Thyroid gland (tissue), 4 donors: ENCODE data around the gene GAL3ST2. TPM values are rescaled to one million over a fixed set of nuclear protein-coding genes. Genes with fewer than 3 reads are reported as not detected.
"Not testable (repeated sequence)": the region's sequence is repeated elsewhere in the genome, so short reads cannot be mapped to it uniquely, and the experiment has no call there.

ENCODE experiments used
- DNase-seq, 2 donors: peaks; one replicate each; pipeline ENCODE4 v3.0.0-alpha.2; 2019
- H3K27ac ChIP-seq, 3 donors: fragments of 200-600 bp; sonication (generic); 1 replicate in 2 of 3; 2 replicates in 1 of 3; pipeline ENCODE4 v1.5.1; 2016 to 2019; ENCODE audit warnings: mild to moderate bottlenecking in 1 of 3, moderate library complexity in 1 of 3
- H3K27me3 ChIP-seq: fragments of 200-600 bp; sonication (generic); one replicate; pipeline ENCODE4 v1.5.1; 2019
- H3K36me3 ChIP-seq, 2 donors: fragments of 200-600 bp; sonication (generic); one replicate each; pipeline ENCODE4 v1.5.1; 2016 to 2019
- H3K4me1 ChIP-seq, 2 donors: fragments of 200-600 bp; sonication (generic); one replicate each; pipeline ENCODE4 v1.5.1; 2017 to 2019
- H3K4me3 ChIP-seq, 3 donors: fragments of 200-600 bp; sonication (generic); replicated peaks in 1 of 3; 1 replicate in 2 of 3; 2 replicates in 1 of 3; pipeline ENCODE4 v1.5.1; 2016; ENCODE audit warnings: mild to moderate bottlenecking in 1 of 3
- H3K9me3 ChIP-seq: fragments of 200-600 bp; sonication (generic); one replicate; pipeline ENCODE4 v1.5.1; 2017
- POLR2A ChIP-seq, 2 donors: fragments of 450-650 bp; IDR thresholded peaks; one replicate each; pipeline ENCODE4 v1.6.1; 2017; ENCODE audit warnings: antibody characterized with exemption in 2 of 2, mild to moderate bottlenecking in 2 of 2, moderate library complexity in 1 of 2
- WGBS, 2 donors: methylation state at CpG; one replicate each; pipeline ENCODE4 v1.1.5; 2017; 5-methylcytosine and 5-hydroxymethylcytosine counted together
- intact Hi-C: fragments of 100-400 bp; cut with DNase I; formaldehyde crosslinking; loops from one replicate; pipeline ENCODE4 v1.15.1; 2023
- total RNA-seq, 4 donors: library from RNA; depleted of rRNA; stranded (reverse); fragments of >200 nt; gene quantifications; one replicate each; pipeline ENCODE4 v1.2.3, GENCODE V29; 2016
- TF ChIP-seq, protein P1 (sequence below), 6 experiments: fragments of 200-600 bp in 3 of 6; fragments of 450-650 bp in 3 of 6; sonication (generic) in 3 of 6; IDR thresholded peaks; one replicate each; pipeline ENCODE4 v1.5.1; 2016 to 2019; ENCODE audit warnings: antibody characterized with exemption in 6 of 6, mild to moderate bottlenecking in 2 of 6, inconsistent platforms in 1 of 6, moderate library complexity in 1 of 6

The GAL3ST2 gene
- total RNA-seq, 4 donors from 2014 or later, result not detected

- Histone ChIP-seq H3K4me1 (no peaks in the 10 kb centered on the region), H3K27me3 (no peaks in the 10 kb centered on the region), H3K27ac (no peak overlapping the region), H3K4me3 (no peak overlapping the region), H3K9me3 (no peaks in the 10 kb centered on the region), H3K36me3 (no peaks in the 10 kb centered on the region)
- no peak for DNase-seq
- intact Hi-C loops, result no loop called here
- WGBS, 2 donors, result 77 to 79% methylated on average over 14 of the region's 14 CpGs
- no peak for TF ChIP-seq POLR2A (IDR thresholded peaks at IDR 0.05)
- TF ChIP-seq, protein P1, sequence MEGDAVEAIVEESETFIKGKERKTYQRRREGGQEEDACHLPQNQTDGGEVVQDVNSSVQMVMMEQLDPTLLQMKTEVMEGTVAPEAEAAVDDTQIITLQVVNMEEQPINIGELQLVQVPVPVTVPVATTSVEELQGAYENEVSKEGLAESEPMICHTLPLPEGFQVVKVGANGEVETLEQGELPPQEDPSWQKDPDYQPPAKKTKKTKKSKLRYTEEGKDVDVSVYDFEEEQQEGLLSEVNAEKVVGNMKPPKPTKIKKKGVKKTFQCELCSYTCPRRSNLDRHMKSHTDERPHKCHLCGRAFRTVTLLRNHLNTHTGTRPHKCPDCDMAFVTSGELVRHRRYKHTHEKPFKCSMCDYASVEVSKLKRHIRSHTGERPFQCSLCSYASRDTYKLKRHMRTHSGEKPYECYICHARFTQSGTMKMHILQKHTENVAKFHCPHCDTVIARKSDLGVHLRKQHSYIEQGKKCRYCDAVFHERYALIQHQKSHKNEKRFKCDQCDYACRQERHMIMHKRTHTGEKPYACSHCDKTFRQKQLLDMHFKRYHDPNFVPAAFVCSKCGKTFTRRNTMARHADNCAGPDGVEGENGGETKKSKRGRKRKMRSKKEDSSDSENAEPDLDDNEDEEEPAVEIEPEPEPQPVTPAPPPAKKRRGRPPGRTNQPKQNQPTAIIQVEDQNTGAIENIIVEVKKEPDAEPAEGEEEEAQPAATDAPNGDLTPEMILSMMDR (IDR thresholded peaks at IDR 0.05), result no peak
Observed at GRCh38 chr2:241822264-241822623, 45.6 kb downstream of the GAL3ST2 start.

DNA sequence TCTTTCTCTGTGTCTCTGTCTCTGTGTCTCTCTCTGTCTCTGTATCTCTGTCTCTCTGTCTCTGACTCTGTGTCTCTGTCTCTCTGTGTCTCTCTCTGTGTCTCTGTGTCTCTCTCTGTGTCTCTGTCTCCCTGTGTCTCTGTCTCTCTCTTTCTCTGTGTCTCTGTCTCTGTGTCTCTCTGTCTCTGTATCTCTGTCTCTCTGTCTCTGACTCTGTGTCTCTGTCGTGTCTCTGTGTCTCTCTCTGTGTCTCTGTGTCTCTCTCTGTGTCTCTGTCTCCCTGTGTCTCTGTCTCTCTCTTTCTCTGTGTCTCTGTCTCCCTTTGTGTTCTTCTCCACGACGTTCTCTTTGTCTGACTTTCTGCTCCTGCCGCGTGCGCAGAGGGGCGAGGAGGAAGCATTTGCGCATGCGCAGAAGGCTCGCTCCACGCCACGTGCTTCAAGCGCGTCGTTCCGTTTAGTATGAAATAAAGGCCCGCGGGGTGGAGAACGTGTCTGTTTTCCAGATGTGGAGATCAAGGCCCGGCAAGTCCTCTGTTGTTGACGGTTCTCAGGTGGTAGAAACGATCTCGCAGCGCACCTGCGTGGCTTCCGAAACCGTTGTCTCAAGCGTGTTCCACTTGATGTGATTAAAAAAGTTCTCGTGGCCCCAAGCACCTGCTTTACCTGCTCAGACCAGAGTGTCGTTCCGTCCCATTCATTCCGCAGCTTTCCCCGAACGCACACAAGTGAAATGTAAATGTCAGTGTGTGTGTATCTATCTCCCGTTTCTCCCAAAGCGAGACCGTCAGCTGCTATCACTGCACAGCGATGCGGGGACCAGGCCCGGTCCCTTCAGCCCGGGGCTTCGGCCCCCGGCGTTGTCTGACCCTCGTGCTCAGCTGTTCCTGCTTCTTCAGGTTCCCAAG is 47.2 kb downstream of the GAL3ST2 start:
- WGBS, 2 donors, result 85 to 89% methylated on average over 45 of the region's 45 CpGs
- intact Hi-C loops, H3K4me1 ChIP-seq, H3K27me3 ChIP-seq, H3K27ac ChIP-seq, DNase-seq, H3K4me3 ChIP-seq, H3K36me3 ChIP-seq, H3K9me3 ChIP-seq: not testable (repeated sequence)

DNA sequence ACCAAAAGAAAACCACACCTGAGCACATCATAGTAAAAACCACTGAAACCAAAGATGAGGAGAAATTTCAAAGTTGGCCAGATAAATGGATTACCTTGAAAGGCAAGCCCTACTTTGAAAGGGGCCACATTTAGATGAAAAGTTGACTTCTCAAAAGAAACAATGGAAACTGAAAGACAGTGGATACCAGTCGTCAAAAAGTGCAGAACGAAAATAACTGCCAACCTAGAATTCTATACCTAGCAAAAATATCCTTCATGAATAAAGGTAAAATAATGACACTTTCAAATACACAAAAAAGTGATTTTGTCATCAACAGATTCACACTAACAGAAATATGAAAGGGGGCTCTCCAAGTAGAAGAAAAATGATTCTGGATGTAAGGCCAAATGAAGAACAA is 50.8 kb downstream of the GAL3ST2 start:
- 80 to 84% methylated on average over 2 of the region's 2 CpGs for WGBS, 2 donors
- no peak overlapping the region for H3K27ac ChIP-seq
- DNase-seq, result no peak
- no peaks in the 10 kb centered on the region for H3K36me3 ChIP-seq
- no peaks in the 10 kb centered on the region for H3K4me1 ChIP-seq
- H3K9me3 ChIP-seq, result no peaks in the 10 kb centered on the region
- TF ChIP-seq POLR2A (IDR thresholded peaks at IDR 0.05), result no peak
- TF ChIP-seq, protein P1 (IDR thresholded peaks at IDR 0.05), result no peak
- intact Hi-C loops, result no loop called here
- H3K4me3 ChIP-seq, result no peak overlapping the region
- H3K27me3 ChIP-seq, result no peaks in the 10 kb centered on the region

DNA sequence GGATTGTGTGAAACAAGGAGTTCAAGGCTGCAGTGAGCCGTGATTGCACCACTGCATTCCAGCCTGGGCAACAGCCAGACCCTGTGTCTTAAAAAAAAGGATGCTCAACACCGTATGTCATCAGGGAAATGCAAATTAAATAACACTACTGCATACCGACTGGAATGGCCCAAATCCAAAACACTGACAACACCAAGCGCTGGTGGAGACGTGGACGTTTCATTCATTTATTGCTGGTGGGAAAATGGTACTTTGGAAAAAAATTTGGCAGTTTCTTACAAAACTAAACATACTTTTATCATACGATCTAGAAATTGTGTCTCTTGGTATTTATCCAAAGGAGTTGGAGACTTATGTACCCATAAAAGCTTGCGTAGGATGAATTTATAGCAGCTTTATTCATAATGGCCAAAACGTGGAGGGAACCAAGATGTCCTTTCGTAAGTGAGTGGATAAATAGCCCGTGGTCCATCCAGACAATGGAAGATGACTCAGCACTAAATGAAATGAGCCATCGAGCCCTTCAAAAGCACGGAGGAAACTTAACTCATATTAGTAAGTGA is 56.6 kb downstream of the GAL3ST2 start:
- TF ChIP-seq, protein P1 (IDR thresholded peaks at IDR 0.05), result no peak
- TF ChIP-seq POLR2A (IDR thresholded peaks at IDR 0.05), result no peak
- peaks cover 0 to 8% of the 10 kb centered on the region in 2 donors for H3K4me1 ChIP-seq
- H3K9me3 ChIP-seq, result no peaks in the 10 kb centered on the region
- 63 to 71% methylated on average over 13 of the region's 13 CpGs for WGBS, 2 donors
- intact Hi-C loops, result no loop called here
- H3K27ac ChIP-seq, result no peak overlapping the region
- H3K36me3 ChIP-seq, result no peaks in the 10 kb centered on the region
- no peaks in the 10 kb centered on the region for H3K27me3 ChIP-seq
- H3K4me3 ChIP-seq, result no peak overlapping the region
- DNase-seq, result no peak

- intact Hi-C loops, H3K36me3 ChIP-seq, DNase-seq, H3K4me3 ChIP-seq, H3K9me3 ChIP-seq, H3K27me3 ChIP-seq, H3K27ac ChIP-seq, H3K4me1 ChIP-seq: not testable (repeated sequence)
- WGBS, 2 donors, result 85% methylated on average over 18 to 24 of the region's 28 CpGs
Observed at GRCh38 chr2:241833756-241834526, 57.3 kb downstream of the GAL3ST2 start.
